Ectodermal cell (in vitro differentiated cells): ENCODE measurements around the gene VAMP8.
"Not testable (repeated sequence)": the region's sequence is repeated elsewhere in the genome, so short reads cannot be mapped to it uniquely, and the experiment has no call there.

ENCODE experiments used
- H3K27ac ChIP-seq: 2 replicates; pipeline ENCODE4 v1.7.0; 2013; ENCODE audit warnings: mild to moderate bottlenecking, low read depth, low read length; ENCODE audit not compliant: insufficient read depth, poor library complexity, severe bottlenecking
- H3K27me3 ChIP-seq: 2 replicates; pipeline ENCODE4 v1.7.0; 2013; ENCODE audit warnings: mild to moderate bottlenecking, low read length; ENCODE audit not compliant: insufficient read depth, control insufficient read depth, poor library complexity, severe bottlenecking
- H3K36me3 ChIP-seq: one replicate; pipeline ENCODE4 v1.7.0; 2013; ENCODE audit warnings: low read length; ENCODE audit not compliant: control insufficient read depth, insufficient read depth
- H3K4me1 ChIP-seq: one replicate; pipeline ENCODE4 v1.7.0; 2013; ENCODE audit warnings: low read length; ENCODE audit not compliant: control insufficient read depth, insufficient read depth
- H3K4me3 ChIP-seq: 2 replicates; pipeline ENCODE4 v1.7.0; 2013; ENCODE audit warnings: low read depth, low read length, control low read depth; ENCODE audit not compliant: insufficient read depth
- H3K9me3 ChIP-seq: 2 replicates; pipeline ENCODE4 v1.7.0; 2013; ENCODE audit warnings: mild to moderate bottlenecking, low read length, moderate library complexity; ENCODE audit not compliant: control insufficient read depth
- WGBS, 2 experiments: methylation state at CpG; one replicate each; pipeline ENCODE4 v1.1.7; 2013; ENCODE audit warnings: missing lambda C conversion rate in 2 of 2; 5-methylcytosine and 5-hydroxymethylcytosine counted together

The VAMP8 gene

GRCh38 chr2:85598594-85599340, 21.4 kb downstream of the VAMP8 start:
- H3K4me3 ChIP-seq: no peak overlapping the region
- WGBS, 2 experiments: 90 to 92% methylated on average over 14 of the region's 14 CpGs

GRCh38 chr2:85599468-85600234, 22.3 kb downstream of the VAMP8 start:
- H3K27me3 ChIP-seq: no peaks in the 10 kb centered on the region
- H3K36me3 ChIP-seq: peaks cover 7% of the 10 kb centered on the region
- no peaks in the 10 kb centered on the region for H3K9me3 ChIP-seq
- H3K4me1 ChIP-seq: peaks cover 8% of the 10 kb centered on the region
- H3K27ac ChIP-seq: no peak overlapping the region
- WGBS, 2 experiments: 87 to 89% methylated on average over 17 of the region's 17 CpGs
- H3K4me3 ChIP-seq: no peak overlapping the region

More at GRCh38 chr2:85598594-85599340, 21.4 kb downstream of the VAMP8 start:
- no peak overlapping the region for H3K27ac ChIP-seq
- peaks cover 12% of the 10 kb centered on the region for H3K4me1 ChIP-seq
- H3K27me3 ChIP-seq: no peaks in the 10 kb centered on the region
- no peaks in the 10 kb centered on the region for H3K9me3 ChIP-seq
- peaks cover 7% of the 10 kb centered on the region for H3K36me3 ChIP-seq

GRCh38 chr2:85600235-85600575, 22.8 kb downstream of the VAMP8 start:
- Histone ChIP-seq H3K36me3 (peaks cover 7% of the 10 kb centered on the region), H3K4me3 (no peak overlapping the region), H3K9me3 (no peaks in the 10 kb centered on the region), H3K27me3 (no peaks in the 10 kb centered on the region), H3K27ac (no peak overlapping the region), H3K4me1 (peaks cover 6% of the 10 kb centered on the region)
- 95% methylated on average over 3 of the region's 3 CpGs for WGBS, 2 experiments

GRCh38 chr2:85600951-85601770, 23.8 kb downstream of the VAMP8 start:
- peak overlapping the region; percentile 94 for H3K4me3 ChIP-seq
- WGBS, 2 experiments: 88 to 90% methylated on average over 6 of the region's 6 CpGs
- no peak overlapping the region for H3K27ac ChIP-seq
- no peaks in the 10 kb centered on the region for H3K9me3 ChIP-seq
- peaks cover 7% of the 10 kb centered on the region for H3K36me3 ChIP-seq
- H3K27me3 ChIP-seq: no peaks in the 10 kb centered on the region
- H3K4me1 ChIP-seq: peaks cover 6% of the 10 kb centered on the region

- peak overlapping the region; percentile 94 for H3K4me3 ChIP-seq
- no peaks in the 10 kb centered on the region for H3K9me3 ChIP-seq
- H3K27me3 ChIP-seq: no peaks in the 10 kb centered on the region
- H3K4me1 ChIP-seq: no peaks in the 10 kb centered on the region
- H3K36me3 ChIP-seq: peaks cover 7% of the 10 kb centered on the region
- no peak overlapping the region for H3K27ac ChIP-seq
- WGBS, 2 experiments: 12% methylated on average over 36 of the region's 36 CpGs
Observed at GRCh38 chr2:85601771-85602475, 24.5 kb downstream of the VAMP8 start.

- Histone ChIP-seq H3K27me3 (no peaks in the 10 kb centered on the region), H3K4me3 (peak within 1 kb of the TSS; percentile 94), H3K4me1 (no peaks in the 10 kb centered on the region), H3K27ac (no peak within 1 kb of the TSS), H3K9me3 (no peaks in the 10 kb centered on the region), H3K36me3 (peaks cover 5% of the 10 kb centered on the region)
- WGBS, 2 experiments: 0% methylated on average over 73 of the region's 73 CpGs
Observed at GRCh38 chr2:85602476-85603234, 25.3 kb downstream of the VAMP8 start, which contains the start of gene TMEM150A. Gene TMEM150A, minus strand, starts transcription at chr2:85602698. Its CDS starts 750 bp downstream, at chr2:85601948.

- not testable (repeated sequence) for H3K4me1 ChIP-seq, H3K27ac ChIP-seq, H3K27me3 ChIP-seq, H3K9me3 ChIP-seq, H3K4me3 ChIP-seq
- peaks cover 18% of the 10 kb centered on the region for H3K36me3 ChIP-seq
- WGBS, 2 experiments: 89 to 96% methylated on average over 3 of the region's 3 CpGs
Observed at GRCh38 chr2:85604133-85604444, 26.7 kb downstream of the VAMP8 start.

- Histone ChIP-seq H3K4me3 (no peak overlapping the region), H3K27ac (no peak overlapping the region), H3K27me3 (no peaks in the 10 kb centered on the region), H3K36me3 (peaks cover 18% of the 10 kb centered on the region), H3K4me1 (no peaks in the 10 kb centered on the region), H3K9me3 (no peaks in the 10 kb centered on the region)
- 93 to 95% methylated on average over 5 of the region's 6 CpGs for WGBS, 2 experiments
Observed at GRCh38 chr2:85604568-85605339, 27.4 kb downstream of the VAMP8 start.
